ENCODE data around the gene CFD.

Gene CFD

GRCh38 chr19:884420-885211 is 25.2 kb downstream of the CFD start:
- no peak for TF ChIP-seq CTCF (IDR thresholded peaks at IDR 0.05; ENCODE audit: borderline replicate concordance, insufficient read depth, low read depth, low read length)
- no peak overlapping the region for H3K4me3 ChIP-seq (ENCODE audit: low read depth, low read length)

- no peak overlapping the region for H3K4me3 ChIP-seq (ENCODE audit: low read depth, low read length)
- no peak for TF ChIP-seq CTCF (IDR thresholded peaks at IDR 0.05; ENCODE audit: borderline replicate concordance, insufficient read depth, low read depth, low read length)
These were observed 26.2 kb downstream of the CFD start for GRCh38 chr19:885536-886224.

- TF ChIP-seq CTCF (IDR thresholded peaks at IDR 0.05; ENCODE audit: borderline replicate concordance, insufficient read depth, low read depth, low read length): no peak
- no peak overlapping the region for H3K4me3 ChIP-seq (ENCODE audit: low read depth, low read length)
These were observed 27.6 kb downstream of the CFD start for GRCh38 chr19:887072-887471.

DNA sequence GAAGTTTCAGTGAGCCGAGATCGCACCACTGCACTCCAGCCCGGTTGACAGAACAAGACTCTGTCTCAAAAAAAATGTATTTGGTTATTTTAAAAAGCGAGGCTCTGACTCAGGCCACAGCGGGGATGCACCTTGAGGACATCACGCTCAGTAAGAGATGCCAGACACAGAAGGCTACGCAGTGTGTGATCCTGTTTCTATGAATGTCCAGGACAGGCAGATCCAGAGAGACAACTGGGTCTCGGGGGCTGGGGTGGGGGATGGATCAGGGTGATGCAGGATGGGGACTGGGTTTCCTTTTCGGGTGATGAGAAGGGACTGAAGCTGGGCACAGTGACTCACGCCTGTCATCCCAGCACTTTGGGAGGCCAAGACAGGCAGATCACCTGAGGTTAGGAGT is 28.1 kb downstream of the CFD start:
- H3K4me3 ChIP-seq (ENCODE audit: low read depth, low read length): no peak overlapping the region
- TF ChIP-seq CTCF (IDR thresholded peaks at IDR 0.05; ENCODE audit: borderline replicate concordance, insufficient read depth, low read depth, low read length): no peak

DNA sequence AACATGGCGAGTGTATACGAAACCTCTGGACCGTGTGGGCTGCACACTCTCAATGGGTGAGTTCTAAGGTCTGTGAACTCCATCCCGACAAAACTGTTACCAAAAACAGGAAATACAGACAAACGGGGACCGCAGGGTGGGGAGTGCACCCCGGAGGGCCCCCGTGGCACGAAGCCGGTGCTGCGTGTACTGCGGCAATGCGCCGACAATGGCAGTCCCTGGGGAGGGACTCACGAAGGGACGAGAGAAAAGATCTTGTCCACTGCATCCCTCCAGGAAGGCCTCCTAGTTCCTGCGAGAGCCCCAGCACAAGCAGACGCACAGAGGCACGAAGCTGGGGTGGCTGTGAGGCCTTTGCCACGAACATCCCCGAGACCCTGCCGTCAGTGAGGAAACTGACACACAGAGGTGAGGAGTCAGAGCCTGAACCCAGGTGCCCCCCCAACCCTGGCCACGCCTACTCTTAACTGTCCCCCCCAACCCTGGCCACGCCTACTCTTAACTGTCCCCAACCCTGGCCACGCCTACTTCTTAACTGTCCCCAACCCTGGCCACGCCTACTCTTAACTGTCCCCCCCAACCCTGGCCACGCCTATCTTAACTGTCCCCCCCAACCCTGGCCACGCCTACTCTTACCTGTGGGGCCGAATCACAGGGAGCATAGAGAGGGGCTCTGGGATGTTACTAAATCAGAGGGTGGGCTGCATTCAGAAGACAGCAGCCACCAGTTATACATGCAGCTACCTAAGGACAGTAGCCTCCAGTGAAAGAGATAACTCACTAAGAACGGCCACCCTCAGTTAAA is 29.3 kb downstream of the CFD start:
- no peak overlapping the region for H3K4me3 ChIP-seq (ENCODE audit: low read depth, low read length)
- TF ChIP-seq CTCF (IDR thresholded peaks at IDR 0.05; ENCODE audit: borderline replicate concordance, insufficient read depth, low read depth, low read length): no peak

GRCh38 chr19:889662-890295 is 30.3 kb downstream of the CFD start:
- H3K4me3 ChIP-seq (ENCODE audit: low read depth, low read length): no peak overlapping the region
- TF ChIP-seq CTCF (IDR thresholded peaks at IDR 0.05; ENCODE audit: borderline replicate concordance, insufficient read depth, low read depth, low read length): no peak
